ENCODE measurements around the gene TNC. TPM values are rescaled to one million over a fixed set of nuclear protein-coding genes. Genes with fewer than 3 reads are reported as not detected.

Gene TNC
- total RNA-seq, 4 donors from 2014 or later: 18.5 to 27.0 (median 22.7) TPM

DNA sequence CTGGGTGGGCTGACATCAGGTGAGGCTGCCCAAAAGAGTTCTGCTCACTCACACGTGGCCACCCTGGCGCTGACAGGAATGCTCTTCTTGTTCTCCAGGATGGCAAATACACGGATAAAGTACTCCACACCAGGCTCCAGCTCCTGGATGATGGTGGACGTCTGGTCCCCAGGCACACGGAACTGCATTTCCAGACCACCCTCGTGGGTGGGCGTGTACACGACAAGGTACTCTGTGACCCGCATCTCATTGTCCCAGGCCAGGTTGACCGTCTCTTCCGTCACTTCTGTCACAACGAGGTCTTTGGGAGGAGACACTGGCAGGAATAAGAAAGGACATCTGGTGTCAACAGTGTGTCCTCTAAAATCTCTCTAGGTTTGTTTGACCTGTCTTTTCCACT, 33.8 kb downstream of the TNC start:
- peaks cover 11% of the 10 kb centered on the region for H3K4me1 ChIP-seq
- no peaks in the 10 kb centered on the region for H3K9me3 ChIP-seq
- DNase-seq (ENCODE audit: low spot score in 2 of 2): no peak
- H3K36me3 ChIP-seq: no peaks in the 10 kb centered on the region
- no peak overlapping the region for H3K4me3 ChIP-seq
- TF ChIP-seq CTCF (IDR thresholded peaks at IDR 0.05) (no peak), POLR2A (IDR thresholded peaks at IDR 0.05) (no peak), EP300 (IDR thresholded peaks at IDR 0.05) (no peak)
- 90% methylated on average over 12 of the region's 12 CpGs for WGBS
- no peak overlapping the region for H3K27ac ChIP-seq
- H3K27me3 ChIP-seq: no peaks in the 10 kb centered on the region

DNA sequence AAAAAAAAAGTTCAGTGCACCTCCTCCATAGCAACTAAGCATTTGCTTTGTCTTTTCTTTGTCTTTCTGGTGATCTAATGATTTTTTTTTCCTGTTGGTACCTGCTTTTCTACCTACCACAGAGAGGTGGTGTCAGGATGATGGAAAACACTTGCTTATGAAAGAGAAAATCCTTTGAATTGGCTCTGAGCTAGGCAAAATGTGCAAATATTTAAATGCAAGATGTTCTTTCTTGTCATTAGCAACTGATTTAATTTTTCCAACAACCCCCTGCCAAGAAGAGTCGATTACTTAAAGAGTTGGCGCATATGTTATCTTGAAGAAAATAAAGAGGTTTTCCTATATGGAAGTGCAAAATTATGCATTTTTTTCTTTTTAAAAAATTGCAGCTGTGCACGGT, 37.7 kb downstream of the TNC start:
- no peak overlapping the region for H3K27ac ChIP-seq
- no peak for DNase-seq (ENCODE audit: low spot score in 2 of 2)
- no peak overlapping the region for H3K4me3 ChIP-seq
- WGBS: 53% methylated on average over 3 of the region's 3 CpGs
- peaks cover 4% of the 10 kb centered on the region for H3K4me1 ChIP-seq
- H3K27me3 ChIP-seq: no peaks in the 10 kb centered on the region
- TF ChIP-seq CTCF (IDR thresholded peaks at IDR 0.05): no peak
- TF ChIP-seq EP300 (IDR thresholded peaks at IDR 0.05): no peak
- TF ChIP-seq POLR2AphosphoS5 (IDR thresholded peaks at IDR 0.05): no peak
- TF ChIP-seq POLR2A (IDR thresholded peaks at IDR 0.05): no peak
- no peaks in the 10 kb centered on the region for H3K9me3 ChIP-seq
- H3K36me3 ChIP-seq: no peaks in the 10 kb centered on the region

- no peaks in the 10 kb centered on the region for H3K36me3 ChIP-seq
- no peaks in the 10 kb centered on the region for H3K4me1 ChIP-seq
- no peak overlapping the region for H3K27ac ChIP-seq
- TF ChIP-seq CTCF (IDR thresholded peaks at IDR 0.05): no peak
- no peak for TF ChIP-seq POLR2AphosphoS5 (IDR thresholded peaks at IDR 0.05)
- TF ChIP-seq EP300 (IDR thresholded peaks at IDR 0.05): no peak
- no peak for TF ChIP-seq POLR2A (IDR thresholded peaks at IDR 0.05)
- no peak for DNase-seq (ENCODE audit: low spot score in 2 of 2)
- H3K27me3 ChIP-seq: no peaks in the 10 kb centered on the region
- no peak overlapping the region for H3K4me3 ChIP-seq
- H3K9me3 ChIP-seq: no peaks in the 10 kb centered on the region
- 86% methylated on average over 3 of the region's 3 CpGs for WGBS
Measured at GRCh38 chr9:115079156-115079555, 38.8 kb downstream of the TNC start.

GRCh38 chr9:115073456-115073855, 44.5 kb downstream of the TNC start:
- Histone ChIP-seq H3K4me1 (no peaks in the 10 kb centered on the region), H3K4me3 (no peak overlapping the region), H3K9me3 (no peaks in the 10 kb centered on the region), H3K36me3 (no peaks in the 10 kb centered on the region), H3K27me3 (no peaks in the 10 kb centered on the region), H3K27ac (no peak overlapping the region)
- no peak for TF ChIP-seq EP300 (IDR thresholded peaks at IDR 0.05)
- TF ChIP-seq CTCF (IDR thresholded peaks at IDR 0.05): no peak
- TF ChIP-seq POLR2AphosphoS5 (IDR thresholded peaks at IDR 0.05): no peak
- no peak for TF ChIP-seq POLR2A (IDR thresholded peaks at IDR 0.05)
- no peak for DNase-seq (ENCODE audit: low spot score in 2 of 2)
- 72% methylated on average over 3 of the region's 6 CpGs for WGBS

DNA sequence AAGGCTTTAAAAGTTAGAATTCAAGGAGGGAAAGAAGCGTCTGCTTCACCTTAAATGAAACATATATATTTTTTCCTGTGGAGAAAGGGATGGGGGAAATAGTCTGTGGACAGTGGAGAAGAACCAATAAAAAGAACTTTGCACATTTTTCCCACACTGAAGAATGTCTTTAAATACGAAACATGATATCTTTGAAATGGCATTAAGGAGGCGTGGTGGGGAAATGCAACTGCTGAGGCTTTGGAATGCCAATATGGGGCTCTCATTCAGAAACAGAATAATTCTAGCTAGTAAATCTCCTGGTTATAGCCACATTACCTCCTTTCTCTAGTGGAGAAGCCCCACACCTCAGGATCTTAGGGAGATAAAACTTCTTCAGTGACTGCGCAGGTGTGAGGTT, 46.8 kb downstream of the TNC start:
- Histone ChIP-seq H3K4me1 (no peaks in the 10 kb centered on the region), H3K27me3 (no peaks in the 10 kb centered on the region), H3K36me3 (no peaks in the 10 kb centered on the region), H3K4me3 (no peak overlapping the region), H3K27ac (no peak overlapping the region), H3K9me3 (no peaks in the 10 kb centered on the region)
- WGBS: 90% methylated on average over 4 of the region's 4 CpGs
- no peak for TF ChIP-seq EP300 (IDR thresholded peaks at IDR 0.05)
- no peak for TF ChIP-seq POLR2A (IDR thresholded peaks at IDR 0.05)
- no peak for TF ChIP-seq CTCF (IDR thresholded peaks at IDR 0.05)
- TF ChIP-seq POLR2AphosphoS5 (IDR thresholded peaks at IDR 0.05): no peak
- no peak for DNase-seq (ENCODE audit: low spot score in 2 of 2)

Data from suprapubic skin (tissue), 4 donors.